CD4-positive, alpha-beta T cell treated with Interleukin-1 beta for 1 hour (primary cell): ENCODE data around the gene ZNF837.
A peak's percentile ranks its signal among the peaks of the same experiment; 100 is the strongest.
"Not testable (repeated sequence)": the region's sequence is repeated elsewhere in the genome, so short reads cannot be mapped to it uniquely, and the experiment has no call there.

Experiments
- DNase-seq, 2 donors: peaks; one replicate each; pipeline ENCODE4 v3.0.0-alpha.2; 2020 to 2022

Gene ZNF837

DNA sequence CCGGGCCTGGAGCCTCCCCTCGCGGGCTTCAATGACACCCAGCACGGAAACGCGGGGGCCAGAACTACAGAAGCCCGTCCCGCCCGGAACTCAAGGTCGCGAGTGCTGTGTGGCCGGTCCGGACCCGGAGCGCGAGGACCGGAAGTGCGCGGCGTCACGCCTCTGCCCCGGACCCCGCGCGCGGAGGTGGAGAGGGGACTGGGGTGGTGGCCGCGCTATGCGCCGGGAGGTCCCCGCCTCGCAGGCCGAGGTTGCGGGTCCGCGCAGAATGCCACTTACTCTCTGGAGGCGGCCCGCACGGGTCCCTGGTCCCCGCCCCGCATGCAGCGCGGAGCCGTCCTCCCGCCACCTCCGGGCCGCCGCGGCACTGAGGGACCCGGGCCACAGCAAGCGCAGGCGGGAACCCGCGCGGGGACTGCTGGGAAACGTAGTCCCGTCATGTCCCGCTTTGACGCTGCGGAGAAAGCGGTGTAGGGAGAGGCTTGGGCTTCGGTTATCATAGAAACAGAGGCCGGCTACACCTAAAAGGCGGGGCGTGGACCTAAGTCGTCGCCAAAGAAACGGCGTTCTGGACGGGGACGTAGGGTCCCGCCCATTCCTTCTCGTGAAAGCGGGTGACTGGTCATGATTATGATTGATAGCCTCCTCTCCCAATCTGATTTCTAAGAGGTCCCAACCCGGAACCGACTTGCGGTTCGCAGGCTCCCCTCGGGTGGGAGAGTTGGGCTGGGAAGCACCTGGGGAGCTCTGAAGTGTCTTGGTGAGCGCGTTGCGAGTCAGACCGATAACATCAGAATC, at the start of gene ZNF837:
ZNF837 (minus strand) TSS at position 369 of the 798 bp plus-strand sequence. CDS start 11,698 bp downstream, outside the sequence.
- DNase-seq: peak; percentile 100

DNA sequence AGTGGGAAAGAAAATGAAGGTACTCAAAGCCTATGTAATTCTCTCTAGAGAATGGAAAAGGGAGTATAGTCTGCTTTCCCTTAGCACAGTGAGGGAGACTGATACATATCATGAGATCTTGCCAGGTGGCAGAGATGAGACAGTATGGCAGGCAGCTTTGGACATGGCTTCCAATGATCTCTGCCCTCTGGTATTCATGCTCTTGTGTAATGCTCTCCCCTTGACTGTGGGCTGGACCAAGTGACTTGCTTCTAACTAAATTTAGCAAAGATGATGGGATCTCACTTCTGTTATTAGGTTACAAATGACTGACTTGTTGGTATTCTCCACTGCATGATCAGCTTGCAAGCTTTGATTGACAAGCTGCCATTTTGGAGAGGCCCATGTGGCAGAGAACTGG, 48.9 kb upstream of the ZNF837 start:
- DNase-seq: no peak

DNA sequence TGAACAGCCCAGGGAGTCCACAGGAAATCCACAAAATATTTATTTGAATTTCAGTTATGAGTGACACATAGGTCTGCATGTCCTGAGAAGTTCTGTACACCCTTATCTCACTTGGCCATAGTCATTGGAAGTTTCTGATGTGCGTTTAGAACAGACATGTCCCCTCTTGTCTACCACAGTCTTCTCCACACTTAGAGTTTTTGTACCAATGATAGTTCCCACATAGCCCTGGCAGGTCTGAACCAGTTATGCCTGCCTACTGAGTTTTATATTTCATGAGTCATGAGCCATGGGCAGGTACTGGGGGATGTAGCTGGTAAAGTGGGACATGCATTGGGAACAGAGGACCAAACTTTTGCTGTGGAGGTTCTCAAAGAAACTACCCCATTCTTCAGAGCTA, 47.8 kb upstream of the ZNF837 start:
- no peak for DNase-seq

DNA sequence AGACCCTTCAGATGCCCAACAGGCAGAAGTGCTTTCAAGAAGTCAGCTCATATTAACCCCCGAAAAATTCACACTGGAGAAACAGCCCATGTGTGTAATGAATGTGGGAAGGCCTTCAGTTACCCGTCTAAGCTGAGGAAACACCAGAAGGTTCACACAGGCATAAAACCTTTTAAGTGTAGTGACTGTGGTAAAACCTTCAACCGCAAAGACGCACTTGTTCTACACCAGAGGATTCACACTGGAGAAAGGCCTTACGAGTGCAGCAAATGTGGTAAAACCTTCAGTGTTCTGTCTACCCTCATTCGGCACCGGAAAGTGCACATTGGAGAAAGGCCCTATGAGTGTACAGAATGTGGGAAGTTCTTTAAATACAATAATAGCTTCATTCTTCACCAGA, 36.2 kb upstream of the ZNF837 start:
- DNase-seq: no peak

DNA sequence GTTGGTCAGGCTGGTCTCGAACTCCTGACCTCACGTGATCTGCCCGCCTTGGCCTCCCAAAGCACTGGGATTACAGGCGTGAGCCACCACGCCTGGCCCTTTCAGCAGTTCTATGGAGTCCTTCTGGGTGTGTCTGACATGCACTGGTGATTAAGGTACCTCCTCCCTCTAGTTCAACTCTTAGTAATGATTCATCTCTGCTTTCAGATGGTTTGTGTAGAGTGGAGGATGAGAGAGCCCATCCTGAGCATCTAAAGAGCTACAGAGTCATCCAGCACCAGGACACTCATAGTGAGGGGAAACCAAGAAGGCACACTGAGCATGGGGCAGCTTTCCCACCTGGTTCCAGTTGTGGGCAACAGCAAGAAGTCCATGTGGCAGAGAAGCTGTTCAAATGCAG, 35.8 kb upstream of the ZNF837 start:
- DNase-seq: no peak

DNA sequence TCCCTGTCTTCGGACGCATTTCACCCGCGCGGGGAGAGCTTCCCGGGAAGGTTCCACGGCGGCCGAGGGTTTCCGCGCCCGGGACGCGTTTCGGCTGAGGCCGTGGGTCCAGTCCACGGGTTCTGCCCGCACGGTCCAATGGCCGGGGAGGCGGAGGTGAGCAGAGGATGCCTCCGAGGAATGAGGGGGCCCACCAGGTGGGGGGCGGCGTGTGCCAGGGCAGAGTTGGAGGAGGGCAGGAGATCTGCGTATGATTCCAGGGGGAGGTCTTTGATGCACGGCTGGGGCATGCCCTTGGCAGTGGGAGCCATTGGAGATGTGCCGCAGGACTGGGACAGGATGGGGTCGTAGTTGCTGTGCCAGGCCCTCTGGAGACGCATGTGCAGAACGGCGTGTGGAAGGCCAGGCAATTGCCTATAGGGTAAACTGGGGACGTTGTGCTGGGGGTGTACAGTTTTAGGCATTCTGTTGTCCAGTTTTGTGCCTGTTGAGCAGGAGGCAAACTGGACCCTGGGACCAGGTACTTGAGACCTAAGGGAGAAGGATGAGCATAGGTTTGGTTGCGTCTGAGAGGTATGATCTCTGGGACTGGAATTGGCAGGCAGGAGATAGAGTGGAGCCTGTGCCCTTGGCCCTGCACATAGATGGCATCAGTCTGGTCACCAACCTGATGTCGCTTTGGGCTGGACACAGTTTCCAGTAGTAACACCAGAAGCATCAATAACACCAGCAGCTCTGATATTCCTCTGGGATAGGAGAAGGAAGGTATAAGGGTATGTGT, 28.4 kb upstream of the ZNF837 start:
- DNase-seq: no peak

DNA sequence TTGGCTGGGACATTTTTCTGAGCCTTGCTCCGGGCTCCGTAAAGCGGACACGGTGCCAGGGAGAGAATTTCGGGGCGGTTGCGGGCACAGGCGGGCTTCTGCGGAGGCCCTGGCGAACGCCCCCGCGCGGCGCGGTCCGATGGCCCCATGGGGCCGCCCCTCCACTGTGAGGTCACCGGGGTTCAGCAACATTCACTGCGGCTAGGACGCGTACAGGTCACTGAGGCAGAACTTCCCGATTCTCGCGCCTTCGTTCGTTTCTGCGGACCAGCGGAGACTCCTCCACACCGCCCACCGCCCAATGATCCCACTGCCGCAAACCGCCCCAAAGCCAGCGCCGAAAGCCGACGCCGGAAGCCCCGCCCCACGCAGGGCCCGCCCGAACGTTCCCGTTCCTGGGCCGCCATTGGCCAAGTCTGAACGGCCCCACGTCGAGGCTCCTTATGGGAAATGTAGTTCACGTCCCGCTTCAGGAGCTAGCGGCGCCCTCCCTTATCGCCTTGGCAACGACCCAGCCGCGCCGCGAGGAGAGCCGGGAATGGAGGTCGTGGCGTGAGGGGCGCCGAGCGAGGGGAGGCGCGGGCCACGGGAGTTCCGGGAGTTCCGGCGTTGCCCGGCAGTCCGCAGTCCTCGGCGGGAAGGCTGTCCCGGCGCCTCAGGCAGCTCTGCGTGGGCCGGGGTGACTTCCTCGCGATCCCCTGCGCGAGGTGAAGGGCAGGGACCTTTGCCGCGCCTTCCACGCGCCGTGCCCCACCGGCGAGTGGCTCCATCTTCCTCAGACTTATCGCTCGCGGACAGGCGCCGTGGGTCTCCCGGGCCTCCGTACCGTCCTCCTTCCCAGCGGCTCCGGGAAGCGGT, 27.6 kb upstream of the ZNF837 start, which contains the start of gene ZNF584:
ZNF584 (plus strand) TSS at position 498 of the 858 bp plus-strand sequence. CDS start 499 bp downstream, outside the sequence.
- DNase-seq: peak; percentile 93 to 95

DNA sequence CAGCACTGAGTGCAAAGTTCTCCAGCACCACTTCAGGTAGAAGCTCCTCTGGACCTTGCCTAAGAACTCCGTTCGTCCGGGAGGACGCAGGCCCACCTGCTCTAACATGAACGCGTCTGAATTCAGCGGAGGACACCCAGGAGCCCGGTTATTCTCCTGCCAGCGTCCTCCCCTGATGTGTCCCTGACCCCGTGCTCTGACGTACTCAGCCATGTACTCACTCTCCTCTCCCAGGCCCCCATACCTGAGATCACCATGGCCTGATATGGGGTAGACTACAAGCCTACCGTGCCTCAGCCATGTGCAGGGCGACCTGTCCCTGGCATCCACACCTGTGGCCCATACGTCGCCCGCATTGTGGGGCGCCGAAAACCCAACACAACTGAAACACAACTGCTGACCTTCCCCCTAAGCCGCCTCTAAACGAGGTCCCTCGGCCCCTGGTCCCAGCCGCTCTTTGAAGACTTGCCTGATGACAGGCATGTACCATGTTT, 26.9 kb upstream of the ZNF837 start:
- no peak for DNase-seq

DNA sequence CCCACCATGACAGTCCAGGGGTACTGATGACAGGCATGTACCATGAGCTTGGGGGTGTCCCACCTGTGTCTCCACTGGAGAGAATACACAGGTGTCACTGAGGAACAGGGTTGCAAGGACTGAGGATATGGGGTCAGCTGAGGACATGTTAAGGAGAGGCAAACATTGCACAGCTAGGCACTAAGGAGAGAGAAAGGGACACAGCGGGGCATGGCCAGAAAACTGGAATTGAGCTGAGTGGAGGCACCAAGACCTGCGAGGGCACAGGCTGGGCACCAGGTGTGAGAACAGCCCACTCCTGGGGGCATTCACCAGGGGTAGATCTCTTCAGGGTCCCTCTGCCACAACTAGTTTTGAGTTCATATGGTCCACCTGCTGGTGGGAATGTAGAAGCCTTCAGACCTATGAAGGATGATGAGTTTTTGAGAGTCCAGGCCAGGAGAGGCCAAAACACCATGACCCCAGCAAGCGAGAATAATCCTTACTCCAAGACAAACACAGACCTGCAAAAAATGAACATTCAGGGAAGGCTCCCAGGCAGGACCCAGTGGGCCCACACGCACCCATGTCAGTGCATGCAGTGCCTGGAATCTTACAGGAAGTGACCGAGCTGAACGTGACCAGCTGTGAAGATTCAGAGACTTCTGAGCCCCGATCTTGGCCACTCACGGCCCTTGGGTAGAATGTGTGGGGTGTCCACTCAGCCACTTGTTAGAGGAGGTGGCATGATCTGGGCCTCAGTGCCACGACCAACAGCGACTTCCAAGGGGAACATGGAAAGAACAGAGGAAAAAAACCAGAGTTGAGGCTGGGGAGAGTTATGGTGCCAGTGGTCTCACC, 26.2 kb upstream of the ZNF837 start:
- no peak for DNase-seq

DNA sequence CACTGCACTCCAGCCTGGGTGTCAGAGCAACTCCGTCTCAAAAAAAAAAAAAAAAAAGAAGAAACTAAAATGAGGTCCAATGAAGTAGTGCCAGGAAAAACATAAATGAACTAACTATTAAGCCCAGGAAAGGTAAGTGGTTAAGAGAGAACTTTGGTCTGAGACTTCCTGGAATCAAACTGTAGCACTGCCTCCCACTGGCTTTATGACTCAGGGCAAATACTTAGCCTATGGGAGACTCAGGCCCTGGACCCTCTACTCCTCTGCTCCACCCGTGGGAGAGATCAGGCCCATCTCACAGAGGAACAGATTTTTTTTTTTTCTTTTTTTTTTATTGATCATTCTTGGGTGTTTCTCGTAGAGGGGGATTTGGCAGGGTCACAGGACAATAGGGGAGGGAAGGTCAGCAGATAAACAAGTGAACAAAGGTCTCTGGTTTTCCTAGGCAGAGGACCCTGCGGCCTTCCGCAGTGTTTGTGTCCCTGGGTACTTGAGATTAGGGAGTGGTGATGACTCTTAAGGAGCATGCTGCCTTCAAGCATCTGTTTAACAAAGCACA, 23.2 kb upstream of the ZNF837 start:
- not testable (repeated sequence) for DNase-seq

DNA sequence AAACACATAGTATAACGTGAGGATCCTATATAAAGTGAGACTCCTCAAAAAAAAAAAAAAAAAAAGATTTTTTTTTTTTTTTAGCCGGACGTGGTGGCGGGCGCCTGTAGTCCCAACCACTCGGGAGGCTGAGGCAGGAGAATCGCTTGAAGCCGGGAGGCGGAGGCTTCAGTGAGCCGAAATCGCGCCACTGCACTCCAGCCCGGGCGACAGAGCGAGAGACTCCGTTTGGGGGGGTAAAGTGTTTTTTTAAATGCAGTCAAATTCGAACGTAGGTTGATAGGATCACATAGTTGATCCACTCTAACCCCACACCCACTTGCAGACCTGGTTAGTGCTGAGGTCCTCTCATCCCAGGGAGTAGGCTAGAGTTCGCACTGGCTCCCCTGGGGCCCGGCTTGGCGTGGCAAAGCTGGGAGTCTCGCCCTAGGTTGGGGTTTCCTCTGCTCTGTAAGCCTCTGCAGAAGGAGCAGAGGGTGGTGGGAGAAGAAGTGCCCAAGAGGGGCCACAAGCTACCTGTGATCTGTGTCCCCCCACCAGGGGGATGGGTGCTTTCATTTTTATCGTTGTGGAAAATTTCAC, 21.1 kb upstream of the ZNF837 start:
- no peak for DNase-seq

DNA sequence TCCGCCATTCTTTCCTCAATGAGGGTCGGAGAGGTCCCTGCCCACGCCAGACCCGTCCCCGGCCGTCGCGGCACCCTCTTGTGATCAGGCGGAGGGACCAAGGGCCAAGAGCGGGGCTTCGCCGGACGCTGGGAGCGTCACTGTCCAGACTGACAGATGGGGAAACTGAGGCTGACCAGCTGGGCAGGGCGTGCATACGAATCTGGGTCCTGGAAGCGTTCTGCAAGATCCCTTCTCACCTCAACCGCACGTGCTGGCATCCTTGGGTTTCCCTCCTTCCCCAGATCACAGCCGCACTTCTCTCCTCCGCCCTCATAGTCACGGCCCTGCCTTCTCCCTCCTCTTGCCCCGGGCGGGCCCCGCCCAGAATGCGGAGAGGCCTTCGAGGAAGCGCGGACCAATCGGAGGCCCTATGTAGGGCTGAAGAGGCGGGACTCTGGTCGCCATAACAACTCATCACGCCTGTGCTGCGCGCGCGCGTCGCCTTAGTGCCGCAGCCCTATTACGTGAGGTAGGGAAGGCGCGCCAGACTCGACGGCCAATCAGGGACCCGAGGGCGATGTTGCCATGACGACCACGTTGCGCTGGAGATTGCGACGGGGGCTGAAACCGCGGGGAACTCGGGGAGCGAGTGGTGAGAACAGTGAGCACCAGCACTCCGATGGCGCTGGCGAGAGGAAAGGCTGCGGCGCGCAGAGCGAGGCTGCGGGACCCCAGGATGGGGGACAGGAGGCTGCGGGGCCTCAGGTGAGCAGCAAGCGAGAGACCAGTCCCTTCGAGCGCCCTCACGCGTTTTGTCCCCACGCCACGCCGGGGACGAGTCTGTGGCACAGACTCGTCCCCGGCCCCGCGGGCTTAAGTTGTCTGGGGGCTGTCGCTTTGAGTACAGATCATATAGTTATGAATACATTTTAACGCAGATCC, 20.3 kb upstream of the ZNF837 start:
- peak; percentile 98 to 100 for DNase-seq

DNA sequence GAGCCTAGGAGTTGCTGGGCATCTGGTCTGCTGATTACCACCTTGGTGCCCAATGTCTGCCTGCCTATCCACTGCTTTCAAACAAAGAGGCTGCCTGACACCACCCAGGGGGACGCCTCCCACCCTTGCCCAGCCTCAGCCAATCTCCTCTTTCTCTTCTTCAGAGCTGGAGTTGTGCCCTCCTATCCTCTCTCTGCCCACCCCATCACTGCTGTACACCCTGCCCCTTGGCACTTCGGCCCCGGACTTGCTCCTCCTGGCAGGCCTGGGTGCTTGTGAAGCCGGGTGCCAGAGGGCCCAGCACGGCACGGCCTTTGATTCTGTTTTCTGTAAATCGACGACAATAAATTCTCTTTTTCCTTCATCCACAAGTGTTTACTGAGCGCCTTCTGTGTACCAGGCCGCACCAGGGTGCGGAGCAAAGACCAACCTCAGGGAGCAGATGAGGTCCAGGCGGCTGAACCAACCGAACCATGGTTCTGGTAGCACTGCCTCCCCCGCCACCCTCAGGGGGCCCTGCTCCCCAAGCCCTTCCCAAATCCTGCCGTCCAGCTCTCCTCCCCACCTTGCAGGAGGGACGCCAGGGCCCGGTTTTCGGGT, 19.6 kb upstream of the ZNF837 start:
- no peak for DNase-seq

DNA sequence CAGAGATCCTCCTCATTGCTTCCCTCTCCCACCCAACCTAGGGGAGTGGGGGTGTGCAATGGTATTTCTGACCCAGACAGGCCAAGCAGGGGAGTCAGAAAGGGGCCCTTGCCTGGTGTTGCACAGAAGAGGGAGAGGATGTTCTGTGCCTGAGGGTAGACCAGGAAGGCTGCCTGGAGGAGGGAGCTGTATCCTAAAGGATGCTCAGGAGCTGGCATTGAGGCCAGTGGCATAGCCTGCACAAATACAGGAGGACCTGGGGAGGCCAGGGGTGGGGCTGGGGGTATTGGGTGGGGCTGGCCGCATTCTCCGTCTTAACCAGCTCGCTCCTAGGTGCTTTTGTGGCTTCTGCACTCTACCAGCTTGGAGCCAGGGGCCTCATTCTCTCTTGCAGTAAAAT, 19.1 kb upstream of the ZNF837 start:
- DNase-seq: no peak

DNA sequence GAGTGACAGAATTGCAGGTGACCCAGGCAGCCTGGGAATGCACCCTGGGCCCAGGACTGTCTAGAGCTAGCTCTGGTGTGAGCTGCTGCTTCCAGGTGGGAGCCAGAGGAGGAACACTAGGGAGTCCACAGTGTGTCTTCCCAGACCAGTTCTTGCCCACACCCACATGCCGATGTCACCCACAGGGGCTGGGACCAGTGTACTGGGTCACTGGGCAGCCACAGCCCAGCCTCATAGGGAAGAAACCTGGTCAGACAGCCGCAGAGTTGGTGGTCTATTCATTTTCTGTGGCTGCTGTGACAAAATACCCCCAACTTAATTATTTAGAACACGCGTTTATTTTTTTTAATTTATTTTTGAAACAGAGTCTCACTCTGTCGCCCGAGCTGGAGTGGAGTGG, 17.7 kb upstream of the ZNF837 start:
- DNase-seq: no peak

DNA sequence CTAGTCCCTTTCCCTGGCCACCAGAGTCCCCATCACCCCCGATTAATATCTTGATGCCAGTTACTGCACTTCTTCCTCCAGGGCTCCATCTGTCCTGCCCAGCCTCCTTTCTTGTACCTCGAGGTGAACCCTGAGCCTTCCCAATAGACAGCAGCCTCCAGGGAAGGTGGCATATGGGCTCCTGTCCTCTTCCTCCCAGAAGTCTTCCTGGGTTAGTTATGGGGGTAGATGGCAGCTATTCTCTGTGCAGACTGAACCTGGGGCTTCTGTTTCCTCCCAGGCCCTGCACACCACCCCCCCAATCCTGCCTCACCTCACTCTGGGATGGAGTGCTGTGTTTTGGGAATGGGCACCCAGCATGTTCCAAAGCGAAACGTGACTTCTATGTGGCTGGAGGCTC, 17.3 kb upstream of the ZNF837 start:
- no peak for DNase-seq

DNA sequence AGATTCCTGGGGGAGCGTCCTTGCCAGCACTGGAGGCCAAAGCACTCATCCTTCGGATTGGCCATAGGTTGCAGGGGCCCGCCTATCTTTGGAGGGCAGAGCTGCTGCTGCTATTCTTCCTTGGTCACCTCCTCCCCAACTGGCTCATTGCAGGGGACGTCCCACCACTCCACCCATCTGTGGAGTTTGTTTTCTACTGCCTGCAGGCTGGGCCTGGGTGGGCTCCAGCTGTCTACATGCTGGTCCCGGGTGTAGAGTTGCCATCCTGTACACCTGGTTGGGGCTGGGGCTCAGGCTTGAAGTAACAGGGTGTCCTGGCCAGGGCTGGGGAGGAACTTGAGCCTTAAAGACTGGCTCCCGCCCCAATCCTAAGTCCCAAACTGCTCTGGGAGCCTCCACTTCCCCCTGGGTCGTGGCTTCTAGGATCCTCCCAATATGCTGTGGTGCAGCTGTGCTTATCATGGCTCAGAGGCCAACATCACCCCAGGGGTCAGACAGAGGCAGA, 16.8 kb upstream of the ZNF837 start:
- no peak for DNase-seq

DNA sequence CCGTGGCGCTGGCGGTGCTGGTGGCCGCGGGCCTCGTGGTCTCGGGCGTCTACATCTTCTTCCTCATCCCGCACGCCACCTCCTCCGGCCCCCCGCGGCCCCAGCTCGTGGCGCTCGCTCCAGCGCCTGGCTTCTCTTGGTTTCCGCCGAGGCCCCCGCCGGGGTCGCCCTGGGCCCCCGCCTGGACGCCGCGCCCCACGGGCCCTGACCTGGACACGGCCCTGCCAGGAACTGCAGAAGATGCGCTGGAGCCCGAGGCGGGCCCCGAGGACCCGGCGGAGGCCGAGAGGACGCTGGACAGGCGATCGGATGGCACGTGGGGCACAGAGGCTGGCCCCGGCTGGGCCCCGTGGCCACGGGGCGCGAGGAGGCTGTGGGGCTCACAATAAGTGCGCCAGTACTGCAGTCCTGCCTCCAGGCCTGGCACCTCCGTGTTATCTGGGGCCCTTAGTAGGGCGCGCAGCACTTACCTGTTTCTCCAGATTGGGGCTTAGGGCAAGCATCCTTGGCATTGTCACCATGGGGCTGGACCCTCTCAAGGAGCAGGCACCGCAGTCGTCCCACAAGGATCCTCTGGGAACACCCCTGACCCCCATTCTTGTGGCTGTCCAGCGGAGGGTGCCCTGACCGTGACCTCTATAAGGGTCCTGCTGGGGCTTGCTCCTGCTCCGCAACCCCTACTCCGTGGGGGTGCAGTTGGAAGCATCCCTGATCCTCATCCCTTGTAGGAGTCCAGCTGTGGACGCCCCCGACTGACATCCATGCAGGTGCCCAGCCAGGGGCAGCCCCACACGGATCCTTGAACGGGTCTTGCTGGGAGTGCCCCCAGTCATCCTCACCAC, 16.1 kb upstream of the ZNF837 start:
- no peak for DNase-seq
